ENCODE results near the gene NKAIN2. TPM values are rescaled to one million over a fixed set of nuclear protein-coding genes. Genes with fewer than 3 reads are reported as not detected.

NKAIN2 gene
- total RNA-seq, 1 donor, result under 0.01 TPM

- TF ChIP-seq, protein P1, sequence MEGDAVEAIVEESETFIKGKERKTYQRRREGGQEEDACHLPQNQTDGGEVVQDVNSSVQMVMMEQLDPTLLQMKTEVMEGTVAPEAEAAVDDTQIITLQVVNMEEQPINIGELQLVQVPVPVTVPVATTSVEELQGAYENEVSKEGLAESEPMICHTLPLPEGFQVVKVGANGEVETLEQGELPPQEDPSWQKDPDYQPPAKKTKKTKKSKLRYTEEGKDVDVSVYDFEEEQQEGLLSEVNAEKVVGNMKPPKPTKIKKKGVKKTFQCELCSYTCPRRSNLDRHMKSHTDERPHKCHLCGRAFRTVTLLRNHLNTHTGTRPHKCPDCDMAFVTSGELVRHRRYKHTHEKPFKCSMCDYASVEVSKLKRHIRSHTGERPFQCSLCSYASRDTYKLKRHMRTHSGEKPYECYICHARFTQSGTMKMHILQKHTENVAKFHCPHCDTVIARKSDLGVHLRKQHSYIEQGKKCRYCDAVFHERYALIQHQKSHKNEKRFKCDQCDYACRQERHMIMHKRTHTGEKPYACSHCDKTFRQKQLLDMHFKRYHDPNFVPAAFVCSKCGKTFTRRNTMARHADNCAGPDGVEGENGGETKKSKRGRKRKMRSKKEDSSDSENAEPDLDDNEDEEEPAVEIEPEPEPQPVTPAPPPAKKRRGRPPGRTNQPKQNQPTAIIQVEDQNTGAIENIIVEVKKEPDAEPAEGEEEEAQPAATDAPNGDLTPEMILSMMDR (IDR thresholded peaks at IDR 0.05; ENCODE audit: insufficient read depth, low read length), result no peak
- DNase-seq (ENCODE audit: low read depth), result no peak
- no peak overlapping the region for H3K4me3 ChIP-seq (ENCODE audit: low read depth, low read length)
These were observed 969.2 kb downstream of the NKAIN2 start for GRCh38 chr6:124772733-124773319.

DNA sequence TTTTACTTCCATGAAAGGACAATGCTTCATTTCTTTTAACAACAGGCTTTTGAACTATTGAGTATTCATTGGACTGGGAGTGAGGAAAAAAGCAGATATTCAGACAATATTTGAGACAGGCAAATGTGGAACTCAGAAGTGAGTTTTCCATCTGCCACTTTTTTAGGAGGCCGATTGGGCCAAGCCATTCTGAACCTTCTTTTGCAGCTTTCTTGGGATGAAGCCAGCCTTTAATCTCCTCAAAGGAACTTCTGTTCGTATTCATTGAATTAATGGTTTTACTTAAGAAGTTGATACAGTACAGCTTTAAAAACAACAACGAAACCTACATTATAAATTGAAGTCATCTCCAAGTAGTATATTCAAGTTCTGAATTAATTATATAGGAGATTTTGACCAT is 971.5 kb downstream of the NKAIN2 start:
- no peak for DNase-seq (ENCODE audit: low read depth)

DNA sequence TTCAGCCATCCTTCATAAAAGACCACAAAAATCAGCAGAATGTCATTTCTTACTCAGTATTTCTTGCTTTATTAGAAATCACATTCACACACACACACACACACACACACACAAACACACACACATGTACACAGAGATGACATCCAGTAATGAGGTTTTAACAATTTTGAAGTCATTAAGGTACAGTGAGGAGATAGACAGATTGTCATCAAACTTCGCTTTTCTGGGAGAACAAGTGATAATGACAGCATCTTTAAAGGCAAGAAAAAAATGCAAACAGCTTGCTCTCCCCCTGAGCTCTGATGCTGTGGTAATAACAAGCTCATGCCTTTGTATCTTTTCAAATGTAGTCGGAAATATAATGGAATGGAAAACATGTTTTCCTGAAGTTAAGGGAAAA is 974.2 kb downstream of the NKAIN2 start:
- no peak for DNase-seq (ENCODE audit: low read depth)
- TF ChIP-seq, protein P1 (IDR thresholded peaks at IDR 0.05; ENCODE audit: insufficient read depth, low read length), result no peak
- H3K4me3 ChIP-seq (ENCODE audit: low read depth, low read length), result no peak overlapping the region

More for the DNA sequence above, 971.5 kb downstream of the NKAIN2 start:
- TF ChIP-seq, protein P1 (IDR thresholded peaks at IDR 0.05; ENCODE audit: insufficient read depth, low read length), result no peak
- no peak overlapping the region for H3K4me3 ChIP-seq (ENCODE audit: low read depth, low read length)

DNA sequence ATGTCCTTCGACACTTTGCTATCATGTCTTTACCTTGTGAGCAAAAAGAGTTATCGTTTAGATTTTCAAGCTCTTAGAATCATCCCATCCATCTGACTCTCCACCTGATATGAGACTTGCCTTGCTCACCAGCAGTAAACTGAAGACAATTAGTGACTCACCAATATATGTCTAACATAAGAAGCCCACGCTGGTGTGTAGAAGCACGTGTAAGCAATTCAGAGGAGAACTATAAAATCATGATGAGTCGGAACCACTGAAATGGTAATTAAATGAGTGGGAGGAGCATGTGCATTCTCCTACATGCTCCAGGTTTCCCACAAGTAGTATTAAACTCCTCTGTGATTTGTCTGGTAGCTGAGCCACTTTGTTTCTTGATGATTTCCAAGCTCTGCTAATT is 977.0 kb downstream of the NKAIN2 start:
- TF ChIP-seq, protein P1 (IDR thresholded peaks at IDR 0.05; ENCODE audit: insufficient read depth, low read length), result no peak
- DNase-seq (ENCODE audit: low read depth), result no peak
- no peak overlapping the region for H3K4me3 ChIP-seq (ENCODE audit: low read depth, low read length)

- H3K4me3 ChIP-seq (ENCODE audit: low read depth, low read length), result no peak overlapping the region
- no peak for DNase-seq (ENCODE audit: low read depth)
- TF ChIP-seq, protein P1 (IDR thresholded peaks at IDR 0.05; ENCODE audit: insufficient read depth, low read length), result no peak
These were observed 979.7 kb downstream of the NKAIN2 start for GRCh38 chr6:124783344-124783743.

GRCh38 chr6:124791156-124791555 is 987.5 kb downstream of the NKAIN2 start:
- TF ChIP-seq, protein P1 (IDR thresholded peaks at IDR 0.05; ENCODE audit: insufficient read depth, low read length), result no peak

GRCh38 chr6:124792386-124792785 is 988.7 kb downstream of the NKAIN2 start:
- no peak for DNase-seq (ENCODE audit: low read depth)

More at GRCh38 chr6:124791156-124791555, 987.5 kb downstream of the NKAIN2 start:
- no peak for DNase-seq (ENCODE audit: low read depth)
- H3K4me3 ChIP-seq (ENCODE audit: low read depth, low read length), result no peak overlapping the region

More at GRCh38 chr6:124792386-124792785, 988.7 kb downstream of the NKAIN2 start:
- TF ChIP-seq, protein P1 (IDR thresholded peaks at IDR 0.05; ENCODE audit: insufficient read depth, low read length), result no peak
- no peak overlapping the region for H3K4me3 ChIP-seq (ENCODE audit: low read depth, low read length)

Measured in fibroblast of the aortic adventitia (primary cell).